Loucy (cell line): ENCODE data around the gene FBXO41.
"Not testable (repeated sequence)": the region's sequence is repeated elsewhere in the genome, so short reads cannot be mapped to it uniquely, and the experiment has no call there.

Experiments
- H2AFZ ChIP-seq: fragments of 200-600 bp; sonication (generic); 2 replicates; pipeline ENCODE4 v1.6.0; 2016; ENCODE audit warnings: antibody characterized with exemption, mild to moderate bottlenecking, low read length, moderate library complexity
- H3F3A ChIP-seq: fragments of 200-600 bp; 2 replicates; pipeline ENCODE4 v1.6.0; 2016; ENCODE audit warnings: antibody characterized with exemption, low read depth, mild to moderate bottlenecking
- H3K27me3 ChIP-seq: fragments of 200-600 bp; sonication (generic); 2 replicates; pipeline ENCODE4 v1.6.1; 2014; ENCODE audit warnings: low read length, mild to moderate bottlenecking; ENCODE audit not compliant: insufficient read depth, poor library complexity, severe bottlenecking
- H3K36me3 ChIP-seq: fragments of 200-600 bp; sonication (generic); 2 replicates; pipeline ENCODE4 v1.6.1; 2016; ENCODE audit warnings: low read length; ENCODE audit not compliant: insufficient read depth
- H3K4me1 ChIP-seq: fragments of 200-600 bp; sonication (generic); 2 replicates; pipeline ENCODE4 v1.5.1; 2014; ENCODE audit warnings: low read length, mild to moderate bottlenecking; ENCODE audit not compliant: insufficient read depth, poor library complexity, severe bottlenecking
- H3K4me2 ChIP-seq: fragments of 200-600 bp; sonication (generic); 2 replicates; pipeline ENCODE4 v1.6.0; 2014; ENCODE audit warnings: antibody characterized with exemption, low read length, low read depth, mild to moderate bottlenecking; ENCODE audit not compliant: poor library complexity, severe bottlenecking
- H3K4me3 ChIP-seq: fragments of 200-600 bp; sonication (generic); 2 replicates; pipeline ENCODE4 v1.5.1; 2014; ENCODE audit warnings: low read length, mild to moderate bottlenecking, mixed read lengths; ENCODE audit not compliant: poor library complexity, severe bottlenecking
- H3K79me2 ChIP-seq: fragments of 200-600 bp; sonication (generic); 2 replicates; pipeline ENCODE4 v1.6.1; 2014; ENCODE audit warnings: low read length; ENCODE audit not compliant: insufficient read depth
- H3K9ac ChIP-seq: fragments of 200-600 bp; sonication (generic); 2 replicates; pipeline ENCODE4 v1.6.0; 2014; ENCODE audit warnings: mild to moderate bottlenecking, low read depth, low read length, moderate library complexity; ENCODE audit not compliant: poor library complexity, severe bottlenecking
- H3K9me2 ChIP-seq: fragments of 200-600 bp; sonication (generic); replicated peaks from 2 replicates; pipeline ENCODE4 v1.6.1; 2016; ENCODE audit warnings: low read depth, low read length, mixed read lengths
- H3K9me3 ChIP-seq: fragments of 200-600 bp; sonication (generic); 2 replicates; pipeline ENCODE4 v1.6.1; 2014; ENCODE audit warnings: mild to moderate bottlenecking, antibody characterized with exemption, low read length, low read depth; ENCODE audit not compliant: insufficient read depth
- H4K20me1 ChIP-seq: fragments of 200-600 bp; sonication (generic); 2 replicates; pipeline ENCODE4 v1.6.0; 2014; ENCODE audit warnings: antibody characterized with exemption, low read length, mild to moderate bottlenecking; ENCODE audit not compliant: insufficient read depth, poor library complexity, severe bottlenecking
- CTCF ChIP-seq: fragments of 200-600 bp; sonication (generic); conservative IDR thresholded peaks from 2 replicates; pipeline ENCODE4 v1.5.1; 2014; ENCODE audit warnings: mild to moderate bottlenecking, antibody characterized with exemption, low read length
- EZH2phosphoT487 ChIP-seq: fragments of 200-600 bp; IDR thresholded peaks from 2 replicates; pipeline ENCODE4 v1.6.1; 2018; ENCODE audit warnings: antibody characterized with exemption, mild to moderate bottlenecking, moderate library complexity, borderline replicate concordance

Gene FBXO41

GRCh38 chr2:73264332-73264606 lies 20.0 kb downstream of the FBXO41 start:
- TF ChIP-seq CTCF (no peak), EZH2phosphoT487 (no peak)
- Histone ChIP-seq H3K4me3 (no peak overlapping the region), H3K27me3 (no peaks in the 10 kb centered on the region), H3K36me3 (peaks cover 51% of the 10 kb centered on the region; the same call in 1 of the 2 replicates), H4K20me1 (no peaks in the 10 kb centered on the region), H2AFZ (no peak overlapping the region), H3K9ac (no peak overlapping the region), H3K9me2 (no peaks in the 10 kb centered on the region), H3F3A (no peaks in the 10 kb centered on the region), H3K4me2 (no peak overlapping the region), H3K4me1 (no peaks in the 10 kb centered on the region), H3K79me2 (no peaks in the 10 kb centered on the region), H3K9me3 (no peaks in the 10 kb centered on the region)

GRCh38 chr2:73263540-73264331 lies 20.5 kb downstream of the FBXO41 start:
- Histone ChIP-seq H4K20me1 (no peaks in the 10 kb centered on the region), H3K4me1 (no peaks in the 10 kb centered on the region), H3K9me2 (no peaks in the 10 kb centered on the region), H3F3A (no peaks in the 10 kb centered on the region), H3K79me2 (no peaks in the 10 kb centered on the region), H3K27me3 (no peaks in the 10 kb centered on the region), H3K36me3 (peaks cover 57% of the 10 kb centered on the region; the same call in 1 of the 2 replicates), H2AFZ (no peak overlapping the region), H3K9ac (no peak overlapping the region), H3K4me2 (no peak overlapping the region), H3K9me3 (no peaks in the 10 kb centered on the region), H3K4me3 (no peak overlapping the region)
- TF ChIP-seq CTCF: no peak
- TF ChIP-seq EZH2phosphoT487: no peak

GRCh38 chr2:73262691-73263429 lies 21.4 kb downstream of the FBXO41 start:
- not testable (repeated sequence) for H3K9me3 ChIP-seq, H3K4me2 ChIP-seq, H4K20me1 ChIP-seq, H3K4me1 ChIP-seq, H3K4me3 ChIP-seq, H3K9ac ChIP-seq, H3K27me3 ChIP-seq, H3K79me2 ChIP-seq, H3F3A ChIP-seq, H2AFZ ChIP-seq, H3K9me2 ChIP-seq
- H3K36me3 ChIP-seq: peaks cover 58% of the 10 kb centered on the region; the same call in 1 of the 2 replicates
